ENCODE data around the gene RHBDF2.

DNA sequence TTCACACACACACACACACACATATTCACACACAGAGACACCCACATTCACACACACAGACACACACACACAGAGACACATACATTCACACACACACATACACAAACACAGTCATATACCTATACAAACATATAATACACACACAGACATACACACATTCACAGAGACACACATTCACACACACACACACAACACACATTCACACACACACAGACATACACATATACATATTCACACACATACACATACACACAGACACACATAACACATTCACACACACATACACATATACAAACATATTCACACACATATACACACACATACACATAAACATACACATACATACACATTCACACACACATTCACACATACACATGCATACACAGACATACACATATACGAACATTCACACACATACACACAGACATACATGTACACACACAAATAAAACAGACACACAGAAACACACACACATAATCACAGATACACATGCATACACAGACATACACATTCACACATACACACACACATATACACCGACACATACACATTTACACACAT is 46.5 kb upstream of the RHBDF2 start:
- TF ChIP-seq, protein P1, sequence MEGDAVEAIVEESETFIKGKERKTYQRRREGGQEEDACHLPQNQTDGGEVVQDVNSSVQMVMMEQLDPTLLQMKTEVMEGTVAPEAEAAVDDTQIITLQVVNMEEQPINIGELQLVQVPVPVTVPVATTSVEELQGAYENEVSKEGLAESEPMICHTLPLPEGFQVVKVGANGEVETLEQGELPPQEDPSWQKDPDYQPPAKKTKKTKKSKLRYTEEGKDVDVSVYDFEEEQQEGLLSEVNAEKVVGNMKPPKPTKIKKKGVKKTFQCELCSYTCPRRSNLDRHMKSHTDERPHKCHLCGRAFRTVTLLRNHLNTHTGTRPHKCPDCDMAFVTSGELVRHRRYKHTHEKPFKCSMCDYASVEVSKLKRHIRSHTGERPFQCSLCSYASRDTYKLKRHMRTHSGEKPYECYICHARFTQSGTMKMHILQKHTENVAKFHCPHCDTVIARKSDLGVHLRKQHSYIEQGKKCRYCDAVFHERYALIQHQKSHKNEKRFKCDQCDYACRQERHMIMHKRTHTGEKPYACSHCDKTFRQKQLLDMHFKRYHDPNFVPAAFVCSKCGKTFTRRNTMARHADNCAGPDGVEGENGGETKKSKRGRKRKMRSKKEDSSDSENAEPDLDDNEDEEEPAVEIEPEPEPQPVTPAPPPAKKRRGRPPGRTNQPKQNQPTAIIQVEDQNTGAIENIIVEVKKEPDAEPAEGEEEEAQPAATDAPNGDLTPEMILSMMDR (IDR thresholded peaks at IDR 0.05): no peak
- TF ChIP-seq POLR2A (IDR thresholded peaks at IDR 0.05): peak in 1 of 4 donors; percentile 77
- no peak for TF ChIP-seq POLR2AphosphoS5 (IDR thresholded peaks at IDR 0.05)

All from stomach (tissue), 4 donors.